SU-DHL-6 (cell line): ENCODE measurements around the gene OR6C76.
"Not testable (repeated sequence)": the region's sequence is repeated elsewhere in the genome, so short reads cannot be mapped to it uniquely, and the experiment has no call there.

Experiments
- H2AFZ ChIP-seq: fragments of 200-600 bp; sonication (generic); 2 replicates; pipeline ENCODE4 v1.6.1; 2014; ENCODE audit warnings: low read depth, mild to moderate bottlenecking, moderate library complexity, mixed read lengths, antibody characterized with exemption, low read length; ENCODE audit not compliant: severe bottlenecking
- H3F3A ChIP-seq: fragments of 200-600 bp; shearing (Covaris generic); 2 replicates; pipeline ENCODE4 v1.6.0; 2016; ENCODE audit warnings: antibody characterized with exemption, mild to moderate bottlenecking; ENCODE audit not compliant: insufficient read depth
- H3K27ac ChIP-seq: fragments of 200-600 bp; sonication (generic); 2 replicates; pipeline ENCODE4 v1.5.1; 2016; ENCODE audit warnings: low read depth, mild to moderate bottlenecking, low read length, moderate library complexity, mixed read lengths
- H3K27me3 ChIP-seq: fragments of 200-600 bp; sonication (generic), shearing (Covaris generic); 2 replicates; pipeline ENCODE4 v1.6.0; 2014; ENCODE audit warnings: mild to moderate bottlenecking, low read length
- H3K36me3 ChIP-seq: fragments of 200-600 bp; sonication (generic); 2 replicates; pipeline ENCODE4 v1.6.1; 2014; ENCODE audit warnings: mild to moderate bottlenecking, low read length, mixed read lengths
- H3K4me2 ChIP-seq: fragments of 300-600, 200-600 bp; shearing (Covaris generic), sonication (generic); 2 replicates; pipeline ENCODE4 v1.6.0; 2014; ENCODE audit warnings: low read length, low read depth, mild to moderate bottlenecking; ENCODE audit not compliant: poor library complexity, severe bottlenecking
- H3K4me3 ChIP-seq: fragments of 200-600 bp; sonication (generic); 2 replicates; pipeline ENCODE4 v1.5.1; 2014; ENCODE audit warnings: antibody characterized with exemption, low read length, mild to moderate bottlenecking, mixed read lengths; ENCODE audit not compliant: insufficient read depth, poor library complexity, severe bottlenecking
- H3K79me2 ChIP-seq: fragments of 200-600 bp; sonication (generic); 2 replicates; pipeline ENCODE4 v1.6.1; 2014; ENCODE audit warnings: mild to moderate bottlenecking, low read length, moderate library complexity; ENCODE audit not compliant: insufficient read depth
- H3K9ac ChIP-seq: fragments of 200-600 bp; sonication (generic); 2 replicates; pipeline ENCODE4 v1.7.0; 2014; ENCODE audit warnings: mild to moderate bottlenecking, low read length
- H3K9me2 ChIP-seq: fragments of 200-600 bp; sonication (generic); replicated peaks from 2 replicates; pipeline ENCODE4 v1.6.1; 2014; ENCODE audit warnings: low read length; ENCODE audit not compliant: insufficient read depth
- H3K9me3 ChIP-seq: fragments of 200-600 bp; sonication (generic); 2 replicates; pipeline ENCODE4 v1.6.1; 2014; ENCODE audit warnings: low read length, mixed read lengths; ENCODE audit not compliant: insufficient read depth
- H4K20me1 ChIP-seq: fragments of 200-600 bp; sonication (generic); 2 replicates; pipeline ENCODE4 v1.6.1; 2014; ENCODE audit warnings: low read depth, mild to moderate bottlenecking, antibody characterized with exemption, low read length, moderate library complexity, mixed read lengths
- EZH2phosphoT487 ChIP-seq: fragments of 200-600 bp; sonication (generic), shearing (Covaris generic); conservative IDR thresholded peaks from 2 replicates; pipeline ENCODE4 v1.6.1; 2018; ENCODE audit warnings: mild to moderate bottlenecking, antibody characterized with exemption, low read length, moderate library complexity, mixed read lengths
- TF ChIP-seq, protein P1 (sequence below): fragments of 200-600 bp; sonication (generic); IDR thresholded peaks from one replicate; pipeline ENCODE4 v1.5.1; 2017; ENCODE audit warnings: antibody characterized with exemption, mild to moderate bottlenecking, low read length, moderate library complexity; ENCODE audit not compliant: insufficient read depth, poor library complexity, severe bottlenecking

Gene OR6C76

DNA sequence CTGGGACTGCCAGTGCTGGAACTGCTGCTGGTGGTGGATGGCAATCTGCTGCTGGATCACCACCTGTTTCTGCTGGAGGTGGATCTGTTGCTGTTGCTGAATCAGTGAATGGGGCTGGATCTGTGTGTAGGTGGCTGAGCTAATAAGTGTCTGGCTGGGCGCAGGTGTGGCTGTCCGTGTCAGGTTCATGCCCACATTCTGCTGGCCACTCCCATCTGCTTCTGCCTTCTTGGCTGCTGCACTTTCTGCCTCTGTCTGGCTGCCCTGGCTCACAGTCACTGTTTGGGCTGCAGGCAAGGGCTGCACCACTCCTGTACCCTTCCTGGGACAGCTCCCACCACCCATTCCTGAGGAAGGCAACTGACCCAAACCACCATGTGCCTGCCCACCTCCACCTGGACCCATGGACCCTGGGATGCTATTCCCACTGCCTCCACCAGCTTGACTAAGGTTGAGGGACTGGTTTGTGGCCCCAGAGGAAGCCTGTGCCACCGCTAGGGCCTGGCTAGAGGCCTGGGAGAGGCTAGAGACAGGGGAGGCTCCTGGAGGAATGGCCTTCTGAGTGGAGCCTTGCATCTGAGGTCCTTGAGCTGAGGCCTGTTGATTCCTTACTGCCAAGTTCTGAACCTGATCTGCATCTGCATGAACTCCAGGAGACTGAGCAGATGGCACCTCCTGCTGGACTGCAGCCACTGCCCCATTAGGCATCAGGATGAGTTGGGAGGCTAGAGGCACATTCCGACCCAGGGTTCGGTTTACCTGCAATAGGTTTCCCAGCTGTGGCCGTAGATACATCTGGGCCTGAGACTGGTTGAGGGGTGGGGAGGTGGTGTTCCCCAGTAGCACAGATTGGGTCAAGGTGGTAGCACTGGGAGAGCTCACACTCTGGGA lies 12.3 kb upstream of the OR6C76 start:
- H3K9me2 ChIP-seq, H4K20me1 ChIP-seq, H2AFZ ChIP-seq, H3K27me3 ChIP-seq, H3K9me3 ChIP-seq, H3K9ac ChIP-seq, H3K27ac ChIP-seq, H3K79me2 ChIP-seq, H3F3A ChIP-seq, H3K36me3 ChIP-seq, H3K4me2 ChIP-seq, H3K4me3 ChIP-seq: not testable (repeated sequence)

GRCh38 chr12:55414396-55414823 lies 11.6 kb upstream of the OR6C76 start:
- not testable (repeated sequence) for H3F3A ChIP-seq, H3K36me3 ChIP-seq, H3K9me2 ChIP-seq, H3K4me3 ChIP-seq, H3K79me2 ChIP-seq, H3K9me3 ChIP-seq, H3K4me2 ChIP-seq, H2AFZ ChIP-seq, H4K20me1 ChIP-seq, H3K9ac ChIP-seq, H3K27ac ChIP-seq, H3K27me3 ChIP-seq

- H3K4me3 ChIP-seq, H3K9me2 ChIP-seq, H3K4me2 ChIP-seq, H3K36me3 ChIP-seq, H3K27ac ChIP-seq, H3K79me2 ChIP-seq, H4K20me1 ChIP-seq, H3K9me3 ChIP-seq, H3F3A ChIP-seq, H3K9ac ChIP-seq, H3K27me3 ChIP-seq, H2AFZ ChIP-seq: not testable (repeated sequence)
These were observed 11.2 kb upstream of the OR6C76 start for GRCh38 chr12:55414889-55415288.

DNA sequence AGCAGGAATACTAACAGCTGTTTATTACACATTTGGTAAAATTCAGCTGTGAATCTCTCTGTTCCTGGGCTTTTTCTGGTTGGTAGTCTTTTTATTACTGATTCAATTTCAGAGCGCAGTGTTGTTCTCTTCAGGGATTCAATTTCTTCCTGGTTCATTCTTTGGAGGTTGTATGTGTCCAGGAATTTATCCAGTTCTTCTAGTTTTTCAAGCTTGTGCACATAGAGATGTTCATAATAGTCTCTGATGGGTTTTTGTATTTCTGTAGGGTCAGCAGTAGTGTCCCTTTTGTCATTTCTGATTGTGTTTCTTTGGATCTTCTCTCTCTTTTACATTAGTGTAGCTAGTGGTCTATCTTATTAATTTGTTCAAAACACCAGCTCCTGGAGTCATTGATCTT lies 9.1 kb upstream of the OR6C76 start:
- H3K27me3 ChIP-seq: no peaks in the 10 kb centered on the region
- H3K9me2 ChIP-seq: no peaks in the 10 kb centered on the region
- H3K27ac ChIP-seq: no peak overlapping the region
- no peaks in the 10 kb centered on the region for H3K36me3 ChIP-seq
- no peaks in the 10 kb centered on the region for H4K20me1 ChIP-seq
- H3F3A ChIP-seq: no peaks in the 10 kb centered on the region
- TF ChIP-seq EZH2phosphoT487: no peak
- TF ChIP-seq, protein P1, sequence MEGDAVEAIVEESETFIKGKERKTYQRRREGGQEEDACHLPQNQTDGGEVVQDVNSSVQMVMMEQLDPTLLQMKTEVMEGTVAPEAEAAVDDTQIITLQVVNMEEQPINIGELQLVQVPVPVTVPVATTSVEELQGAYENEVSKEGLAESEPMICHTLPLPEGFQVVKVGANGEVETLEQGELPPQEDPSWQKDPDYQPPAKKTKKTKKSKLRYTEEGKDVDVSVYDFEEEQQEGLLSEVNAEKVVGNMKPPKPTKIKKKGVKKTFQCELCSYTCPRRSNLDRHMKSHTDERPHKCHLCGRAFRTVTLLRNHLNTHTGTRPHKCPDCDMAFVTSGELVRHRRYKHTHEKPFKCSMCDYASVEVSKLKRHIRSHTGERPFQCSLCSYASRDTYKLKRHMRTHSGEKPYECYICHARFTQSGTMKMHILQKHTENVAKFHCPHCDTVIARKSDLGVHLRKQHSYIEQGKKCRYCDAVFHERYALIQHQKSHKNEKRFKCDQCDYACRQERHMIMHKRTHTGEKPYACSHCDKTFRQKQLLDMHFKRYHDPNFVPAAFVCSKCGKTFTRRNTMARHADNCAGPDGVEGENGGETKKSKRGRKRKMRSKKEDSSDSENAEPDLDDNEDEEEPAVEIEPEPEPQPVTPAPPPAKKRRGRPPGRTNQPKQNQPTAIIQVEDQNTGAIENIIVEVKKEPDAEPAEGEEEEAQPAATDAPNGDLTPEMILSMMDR: no peak
- no peaks in the 10 kb centered on the region for H3K79me2 ChIP-seq
- no peak overlapping the region for H3K4me2 ChIP-seq
- no peak overlapping the region for H2AFZ ChIP-seq
- H3K9me3 ChIP-seq: no peaks in the 10 kb centered on the region
- no peak overlapping the region for H3K9ac ChIP-seq
- H3K4me3 ChIP-seq: no peak overlapping the region
